ENCODE data around the gene PROCR. TPM values are rescaled to one million over a fixed set of nuclear protein-coding genes. Genes with fewer than 3 reads are reported as not detected.
"Not testable (repeated sequence)": the region's sequence is repeated elsewhere in the genome, so short reads cannot be mapped to it uniquely, and the experiment has no call there.

Gene PROCR
- polyA plus RNA-seq, 3 donors, result 0.43 to 1.1 (median 0.90) TPM

DNA sequence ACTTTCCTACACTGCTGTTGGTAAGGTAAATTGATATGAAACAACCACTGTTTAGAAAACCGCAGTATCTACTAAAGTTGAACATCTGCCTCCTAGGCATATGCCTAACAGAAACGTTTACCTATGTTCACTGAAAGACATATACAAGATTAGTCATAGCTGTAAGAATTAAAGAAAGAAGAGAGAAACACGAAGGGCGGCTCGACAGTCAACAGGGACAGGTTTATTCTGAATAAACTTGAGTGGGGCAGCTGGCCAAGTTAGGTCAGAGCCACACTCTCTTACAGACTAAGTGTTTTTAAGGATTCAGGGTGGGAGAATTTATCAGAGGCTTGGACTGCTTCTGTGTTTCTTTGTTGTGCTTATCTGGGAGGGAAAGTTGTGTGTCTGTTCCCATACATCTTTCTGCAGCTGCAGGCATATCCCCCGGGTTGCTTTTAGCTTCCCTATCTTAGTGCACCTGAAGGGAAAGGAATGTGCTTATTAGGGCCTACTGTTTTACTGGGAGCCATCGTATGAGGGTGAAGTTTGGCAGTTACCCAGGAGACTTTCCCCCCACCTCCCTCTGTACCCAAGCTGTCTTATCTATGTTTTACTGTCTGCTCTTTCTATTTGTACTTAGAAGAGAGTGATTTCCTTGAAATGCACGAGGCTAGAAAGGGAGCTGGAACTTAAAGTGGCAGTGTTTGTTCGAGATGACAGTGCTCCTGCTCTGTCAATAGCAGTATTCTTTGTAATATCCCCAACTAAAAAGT lies 20.4 kb downstream of the PROCR start:
- no peaks in the 10 kb centered on the region for H3K4me1 ChIP-seq (ENCODE audit: control insufficient read depth in 1 of 2, insufficient read depth in 2 of 2, low read length in 2 of 2)
- peaks cover 13 to 21% of the 10 kb centered on the region in 2 donors for H3K9me3 ChIP-seq (replicated peaks in 1 of 2; ENCODE audit: control insufficient read depth in 1 of 2, insufficient read depth in 1 of 2, low read length in 2 of 2)
- H3K27ac Mint-ChIP-seq, result no peak overlapping the region
- DNase-seq, result no peak
- no peak overlapping the region for H3K4me3 ChIP-seq (replicated peaks in 1 of 3; ENCODE audit: low read depth in 2 of 3, low read length in 3 of 3)
- H3K4me2 ChIP-seq (replicated peaks; ENCODE audit: extremely low read depth, low read length, poor library complexity, severe bottlenecking), result no peak overlapping the region
- intact Hi-C loops (cut with micrococcal nuclease), result no loop called here
- no CpG with 5 or more reads among the region's 9 CpGs for WGBS (ENCODE audit: insufficient coverage)
- H3K27me3 ChIP-seq (ENCODE audit: control insufficient read depth in 2 of 2, insufficient read depth in 2 of 2, low read length in 2 of 2), result no peaks in the 10 kb centered on the region
- H3K27me3 Mint-ChIP-seq (ENCODE audit: low read depth in 3 of 3), result peaks cover 0 to 4% (median 0%) of the 10 kb centered on the region in 3 donors
- H4K20me1 ChIP-seq (ENCODE audit: insufficient read depth, low read length), result no peaks in the 10 kb centered on the region
- TF ChIP-seq, protein P1, sequence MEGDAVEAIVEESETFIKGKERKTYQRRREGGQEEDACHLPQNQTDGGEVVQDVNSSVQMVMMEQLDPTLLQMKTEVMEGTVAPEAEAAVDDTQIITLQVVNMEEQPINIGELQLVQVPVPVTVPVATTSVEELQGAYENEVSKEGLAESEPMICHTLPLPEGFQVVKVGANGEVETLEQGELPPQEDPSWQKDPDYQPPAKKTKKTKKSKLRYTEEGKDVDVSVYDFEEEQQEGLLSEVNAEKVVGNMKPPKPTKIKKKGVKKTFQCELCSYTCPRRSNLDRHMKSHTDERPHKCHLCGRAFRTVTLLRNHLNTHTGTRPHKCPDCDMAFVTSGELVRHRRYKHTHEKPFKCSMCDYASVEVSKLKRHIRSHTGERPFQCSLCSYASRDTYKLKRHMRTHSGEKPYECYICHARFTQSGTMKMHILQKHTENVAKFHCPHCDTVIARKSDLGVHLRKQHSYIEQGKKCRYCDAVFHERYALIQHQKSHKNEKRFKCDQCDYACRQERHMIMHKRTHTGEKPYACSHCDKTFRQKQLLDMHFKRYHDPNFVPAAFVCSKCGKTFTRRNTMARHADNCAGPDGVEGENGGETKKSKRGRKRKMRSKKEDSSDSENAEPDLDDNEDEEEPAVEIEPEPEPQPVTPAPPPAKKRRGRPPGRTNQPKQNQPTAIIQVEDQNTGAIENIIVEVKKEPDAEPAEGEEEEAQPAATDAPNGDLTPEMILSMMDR (IDR thresholded peaks at IDR 0.05), result no peak
- H3K36me3 Mint-ChIP-seq, result peaks cover 0 to 6% of the 10 kb centered on the region in 2 donors
- no peaks in the 10 kb centered on the region for H3K4me1 Mint-ChIP-seq
- no peak overlapping the region for H2AFZ ChIP-seq (ENCODE audit: insufficient read depth, low read depth, low read length, poor library complexity, severe bottlenecking)
- no peak overlapping the region for H3K27ac ChIP-seq (ENCODE audit: low read depth in 1 of 2, low read length in 2 of 2)
- no peak overlapping the region for H3K4me3 Mint-ChIP-seq
- H3K9me3 Mint-ChIP-seq, result peaks cover 8 to 27% (median 22%) of the 10 kb centered on the region in 7 donors
- H3K79me2 ChIP-seq (ENCODE audit: insufficient read depth, low read length), result no peaks in the 10 kb centered on the region
- no peak overlapping the region for H3K9ac ChIP-seq (ENCODE audit: insufficient read depth, low read length, poor library complexity, severe bottlenecking)
- no peaks in the 10 kb centered on the region for H3K36me3 ChIP-seq (replicated peaks in 1 of 2; ENCODE audit: control insufficient read depth in 1 of 2, insufficient read depth in 2 of 2, low read length in 2 of 2)

DNA sequence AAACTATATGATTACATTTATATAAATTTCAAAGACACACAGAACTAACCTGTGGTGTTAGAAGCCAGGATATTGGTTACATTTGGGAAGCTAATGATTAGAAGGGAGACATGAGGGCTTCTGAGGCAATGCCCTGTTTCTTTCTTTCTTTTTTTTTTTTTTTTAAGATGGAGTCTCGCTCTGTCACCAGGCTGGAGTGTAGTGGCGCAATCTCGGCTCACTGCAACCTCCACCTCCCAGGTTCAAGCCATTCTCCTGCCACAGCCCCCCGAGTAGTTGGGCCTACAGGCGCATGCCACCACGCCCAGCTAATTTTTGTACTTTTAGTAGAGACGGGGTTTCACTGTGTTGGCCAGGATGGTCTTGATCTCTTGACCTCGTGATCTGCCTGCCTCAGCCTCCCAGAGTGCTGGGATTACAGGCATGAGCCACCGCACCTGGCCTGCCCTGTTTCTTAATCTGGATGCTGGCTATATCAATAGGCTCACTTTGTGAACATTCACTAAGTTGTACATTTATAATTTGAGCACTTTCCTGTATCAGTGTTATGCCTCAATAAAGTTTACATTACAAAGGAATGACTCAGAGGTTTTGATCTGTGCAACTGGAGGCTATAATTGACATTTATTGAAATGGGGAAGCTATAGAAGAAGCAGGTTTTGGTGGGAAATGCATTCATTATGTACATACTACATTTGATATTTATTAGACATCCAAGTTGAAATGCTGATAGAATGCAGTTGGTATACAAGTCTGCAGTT lies 21.3 kb downstream of the PROCR start:
- intact Hi-C loops (cut with micrococcal nuclease); H2AFZ ChIP-seq (ENCODE audit: insufficient read depth, low read depth, low read length, poor library complexity, severe bottlenecking); H3K4me2 ChIP-seq (replicated peaks; ENCODE audit: extremely low read depth, low read length, poor library complexity, severe bottlenecking); H4K20me1 ChIP-seq (ENCODE audit: insufficient read depth, low read length); DNase-seq; H3K27me3 Mint-ChIP-seq (ENCODE audit: low read depth in 3 of 3); H3K4me1 Mint-ChIP-seq; H3K27me3 ChIP-seq (ENCODE audit: control insufficient read depth in 2 of 2, insufficient read depth in 2 of 2, low read length in 2 of 2); H3K79me2 ChIP-seq (ENCODE audit: insufficient read depth, low read length); H3K4me1 ChIP-seq (ENCODE audit: control insufficient read depth in 1 of 2, insufficient read depth in 2 of 2, low read length in 2 of 2); H3K27ac Mint-ChIP-seq; H3K4me3 ChIP-seq (replicated peaks in 1 of 3; ENCODE audit: low read depth in 2 of 3, low read length in 3 of 3); H3K36me3 Mint-ChIP-seq; H3K27ac ChIP-seq (ENCODE audit: low read depth in 1 of 2, low read length in 2 of 2); H3K9ac ChIP-seq (ENCODE audit: insufficient read depth, low read length, poor library complexity, severe bottlenecking); H3K4me3 Mint-ChIP-seq; H3K36me3 ChIP-seq (replicated peaks in 1 of 2; ENCODE audit: control insufficient read depth in 1 of 2, insufficient read depth in 2 of 2, low read length in 2 of 2): not testable (repeated sequence)
- WGBS (ENCODE audit: insufficient coverage), result 98% methylated on average over 6 of the region's 9 CpGs
- peaks cover 10 to 34% (median 30%) of the 10 kb centered on the region in 7 donors for H3K9me3 Mint-ChIP-seq
- peaks cover 19 to 25% of the 10 kb centered on the region in 2 donors for H3K9me3 ChIP-seq (replicated peaks in 1 of 2; ENCODE audit: control insufficient read depth in 1 of 2, insufficient read depth in 1 of 2, low read length in 2 of 2)

Data from CD14-positive monocyte (primary cell).